Esophagus squamous epithelium (tissue), 4 donors: ENCODE results near the gene MBD3L3.

Experiments
- CTCF ChIP-seq, 6 experiments: fragments of 450-650 bp in 4 of 6; fragments of 200-600 bp in 2 of 6; sonication (generic) in 2 of 6; IDR thresholded peaks; one replicate each; pipeline ENCODE4 v1.5.1; 2016 to 2019; ENCODE audit warnings: antibody characterized with exemption in 6 of 6, mild to moderate bottlenecking in 4 of 6, moderate library complexity in 4 of 6
- POLR2A ChIP-seq, 4 donors: fragments of 450-650 bp; IDR thresholded peaks; one replicate each; pipeline ENCODE4 v1.6.1; 2017; ENCODE audit warnings: antibody characterized with exemption in 4 of 4, mild to moderate bottlenecking in 4 of 4, moderate library complexity in 3 of 4

DNA sequence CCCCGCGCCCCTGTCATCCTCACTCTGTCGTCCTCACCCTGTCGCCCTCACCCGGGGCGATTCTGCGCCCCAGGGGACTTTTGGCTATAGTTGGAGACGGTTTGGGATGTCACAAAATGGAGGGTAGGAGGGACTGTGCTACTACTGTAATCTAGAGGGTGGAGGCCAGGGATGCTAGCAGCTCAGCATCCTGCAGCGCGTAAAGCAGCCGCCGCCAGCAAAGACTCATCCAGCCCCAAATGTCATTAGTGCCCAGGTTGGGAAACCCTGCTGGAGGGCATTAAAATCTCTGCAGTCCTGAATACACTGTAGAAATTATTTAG is 11.4 kb upstream of the MBD3L3 start:
- TF ChIP-seq POLR2A (IDR thresholded peaks at IDR 0.05) (no peak), CTCF (IDR thresholded peaks at IDR 0.05) (peak in 1 of 6 experiments; percentile 1)
